Activated CD4-positive, alpha-beta T cell treated with anti-CD3 and anti-CD28 coated beads, Interleukin-10, Interleukin-2, amounts not matched to agents 100 ng/mL and 50 ng/mL, durations not matched to agents 16 hours and 8 hours (primary cell): ENCODE results near the gene F13B.
"Not testable (repeated sequence)": the region's sequence is repeated elsewhere in the genome, so short reads cannot be mapped to it uniquely, and the experiment has no call there.

ENCODE experiments used
- DNase-seq: peaks from one replicate; pipeline ENCODE4 v3.0.0-alpha.2; 2020

Gene F13B

DNA sequence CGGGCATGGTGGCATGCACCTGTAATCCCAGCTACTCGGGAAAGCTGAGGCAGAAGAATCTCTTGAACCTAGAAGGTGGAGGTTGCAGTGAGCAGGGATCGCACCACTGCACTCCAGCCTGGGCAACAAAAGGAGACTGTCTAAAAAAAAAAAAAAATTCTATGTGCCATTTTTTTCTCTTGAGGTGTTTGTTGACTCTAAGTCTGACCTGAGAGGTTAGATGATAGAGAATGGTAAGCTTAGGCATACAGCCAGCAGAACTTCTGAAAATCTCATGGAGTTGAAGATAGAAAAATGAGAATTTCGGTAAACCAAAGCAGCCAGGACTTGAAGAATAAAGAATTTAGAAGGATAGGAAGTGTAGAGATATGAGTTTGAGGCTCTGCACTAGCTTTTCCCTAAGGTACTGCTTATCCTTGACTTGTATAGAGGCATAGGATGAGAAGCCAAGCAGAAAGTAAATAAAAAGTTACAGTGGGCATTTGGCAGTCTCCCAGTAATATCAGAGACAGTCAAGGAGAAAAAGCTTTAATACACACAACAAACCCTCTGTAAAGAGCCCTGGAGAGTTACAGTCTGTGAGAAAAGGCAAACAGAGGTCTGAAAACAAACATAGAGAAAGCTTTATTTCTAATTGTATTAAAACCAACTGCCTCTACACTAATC is 24.3 kb downstream of the F13B start:
- DNase-seq, result no peak

DNA sequence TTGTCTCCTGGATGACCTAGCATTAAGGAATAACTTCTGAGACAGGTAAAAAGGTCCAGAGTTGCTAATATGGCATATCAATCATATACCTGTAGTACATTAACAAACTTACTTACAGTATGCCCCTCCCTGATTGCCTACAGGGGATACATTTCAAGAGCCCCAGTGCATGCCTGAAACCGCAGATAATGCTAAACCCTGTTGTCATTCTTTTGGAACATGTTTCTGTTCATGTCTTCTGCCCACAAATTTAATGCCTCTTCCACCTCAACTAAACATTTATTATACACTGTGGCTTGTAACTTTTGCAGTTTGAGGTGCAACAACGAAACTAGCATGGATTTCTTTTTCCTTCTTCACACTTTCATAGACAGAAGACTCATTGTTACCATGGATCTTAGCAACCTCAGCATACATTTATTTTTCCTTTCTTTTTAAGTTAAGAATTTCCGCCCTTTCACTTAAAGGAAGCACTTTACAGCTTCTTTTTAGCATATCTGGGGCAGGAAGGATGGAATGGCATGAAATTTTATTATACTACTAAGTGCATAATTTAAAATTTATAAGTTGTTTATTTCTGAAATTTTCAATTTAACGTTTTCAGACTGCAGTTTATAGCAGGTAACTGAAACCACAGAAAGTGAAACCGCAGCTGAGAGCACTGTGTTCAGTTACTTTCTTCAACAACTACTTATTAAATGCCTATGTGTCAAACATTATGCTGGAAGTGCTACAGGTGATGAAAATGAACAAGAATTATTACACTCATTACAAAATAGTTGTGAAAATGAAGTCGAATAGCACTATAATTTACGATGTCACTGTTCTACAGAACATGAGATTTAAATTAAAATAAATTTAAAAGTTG is 25.3 kb downstream of the F13B start:
- DNase-seq, result no peak

DNA sequence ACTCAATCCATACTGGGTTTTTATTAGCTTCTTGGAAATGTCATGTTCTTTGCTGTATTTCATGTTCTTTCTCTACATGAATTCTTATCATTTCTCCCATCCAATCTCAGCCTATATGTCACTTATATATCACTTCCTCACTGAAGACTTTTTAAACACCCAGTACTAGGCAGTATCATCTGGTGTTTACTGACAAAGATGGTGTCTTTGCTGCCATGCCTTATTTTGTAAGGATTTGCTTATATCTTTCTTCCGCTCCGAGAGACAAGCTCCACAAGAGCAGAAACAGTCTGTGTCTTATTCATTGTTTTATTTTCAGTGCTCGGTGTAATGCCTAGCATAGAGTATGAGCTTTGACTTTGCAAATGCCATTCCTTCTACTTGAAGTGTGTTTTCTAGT is 30.2 kb downstream of the F13B start:
- no peak for DNase-seq

DNA sequence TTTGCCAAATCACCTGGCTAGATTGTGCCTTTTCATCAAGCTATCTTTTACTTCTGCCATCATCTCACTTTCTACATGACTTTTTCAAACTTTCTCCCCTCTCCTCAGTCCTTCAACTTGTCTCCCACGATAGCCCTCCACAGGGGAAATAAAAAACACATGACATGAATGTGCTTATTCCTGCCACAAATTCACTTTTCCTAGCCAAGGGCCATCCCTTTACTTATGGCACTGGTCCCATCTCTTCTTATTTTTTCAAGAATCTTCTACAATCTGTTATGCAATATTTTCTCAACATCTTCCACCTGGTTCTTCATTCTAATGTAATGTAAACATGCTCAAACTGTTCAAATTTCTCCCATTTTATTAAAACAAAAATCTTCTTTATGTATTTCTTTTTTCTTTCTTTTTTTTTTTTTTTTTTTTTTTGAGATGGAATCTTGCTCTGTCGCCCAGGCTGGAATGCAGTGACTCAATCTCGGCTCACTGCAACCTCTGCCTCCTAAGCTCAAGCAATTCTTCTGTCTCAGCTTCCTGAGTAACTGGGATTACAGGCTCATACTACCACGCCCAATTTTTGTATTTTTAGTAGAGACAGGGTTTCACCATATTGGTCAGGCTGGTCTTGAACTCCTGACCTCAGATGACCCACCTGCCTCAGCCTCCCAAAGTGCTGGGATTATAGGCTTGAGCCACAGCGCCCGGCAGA is 32.3 kb downstream of the F13B start:
- not testable (repeated sequence) for DNase-seq

DNA sequence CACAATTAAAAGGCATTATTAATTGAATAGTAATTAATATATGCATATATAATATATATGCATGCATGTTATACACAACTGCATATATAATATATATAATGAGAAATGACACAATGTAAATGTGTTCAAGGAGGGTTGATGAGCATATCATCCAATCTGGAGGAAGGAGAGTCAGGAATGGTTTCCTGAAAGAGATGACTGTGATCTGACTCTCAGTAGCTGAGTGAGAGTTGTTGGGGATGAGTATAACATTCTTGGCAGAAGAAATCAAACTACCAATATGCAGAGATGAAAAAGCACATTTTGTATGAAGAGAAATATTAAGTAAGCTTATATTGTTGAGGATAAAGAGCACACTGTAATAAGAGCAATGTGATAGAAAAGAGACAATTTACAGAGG is 37.3 kb downstream of the F13B start:
- no peak for DNase-seq

DNA sequence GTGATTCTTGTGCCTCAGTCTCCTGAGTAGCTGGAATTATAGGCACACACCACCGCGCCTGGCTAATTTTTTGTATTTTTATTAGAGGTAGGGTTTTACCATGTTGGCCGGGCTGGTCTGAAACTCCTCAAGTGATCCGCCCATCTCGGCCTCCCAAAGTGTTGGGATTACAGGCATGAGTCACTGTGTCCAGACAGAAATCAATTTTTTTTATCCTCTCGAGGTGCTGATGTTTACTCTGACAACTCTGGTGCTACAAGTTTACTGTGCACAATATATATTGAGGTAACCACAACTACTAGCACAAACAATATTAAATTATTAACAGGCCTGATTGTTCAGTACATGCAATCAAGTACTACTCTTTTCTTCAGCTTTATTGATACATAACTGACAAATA is 39.7 kb downstream of the F13B start:
- DNase-seq, result no peak

DNA sequence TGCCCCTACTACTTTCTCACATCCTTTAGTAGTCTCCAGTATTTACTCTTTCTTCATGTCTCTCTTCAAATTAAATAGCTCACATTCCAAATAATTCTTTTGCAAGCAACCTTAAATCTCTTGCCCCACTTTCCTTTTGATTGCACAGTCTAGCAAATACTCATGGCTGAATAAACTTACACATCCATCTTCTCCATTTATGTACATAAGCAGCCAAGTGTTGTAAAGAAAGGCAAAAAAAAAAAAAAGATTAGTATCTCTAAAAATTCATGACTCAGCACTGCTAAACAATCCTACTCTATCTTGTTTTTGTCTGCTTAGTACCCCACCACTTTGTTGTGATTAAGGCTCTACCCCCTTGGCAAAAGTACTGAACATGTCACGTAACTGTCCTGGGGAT is 42.6 kb downstream of the F13B start:
- no peak for DNase-seq

DNA sequence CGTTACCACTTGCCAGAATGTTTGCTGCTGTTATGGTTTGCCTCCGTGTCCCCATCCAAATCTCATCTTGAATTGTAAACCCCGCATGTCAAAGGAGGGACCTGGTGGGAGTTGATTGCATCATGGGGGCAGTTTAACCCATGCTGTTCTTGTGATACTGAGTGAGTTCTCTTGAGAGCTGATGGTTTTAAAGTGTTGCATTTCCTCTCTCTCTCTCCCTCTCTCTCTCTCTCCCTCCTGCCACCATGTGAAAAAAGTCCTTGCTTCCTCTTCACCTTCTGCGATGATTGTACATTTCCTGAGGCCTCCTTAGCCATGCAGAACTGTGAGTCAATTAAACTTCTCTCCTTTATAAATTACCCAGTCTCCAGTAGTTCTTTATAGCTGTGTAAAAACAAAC is 45.3 kb downstream of the F13B start:
- DNase-seq, result no peak

DNA sequence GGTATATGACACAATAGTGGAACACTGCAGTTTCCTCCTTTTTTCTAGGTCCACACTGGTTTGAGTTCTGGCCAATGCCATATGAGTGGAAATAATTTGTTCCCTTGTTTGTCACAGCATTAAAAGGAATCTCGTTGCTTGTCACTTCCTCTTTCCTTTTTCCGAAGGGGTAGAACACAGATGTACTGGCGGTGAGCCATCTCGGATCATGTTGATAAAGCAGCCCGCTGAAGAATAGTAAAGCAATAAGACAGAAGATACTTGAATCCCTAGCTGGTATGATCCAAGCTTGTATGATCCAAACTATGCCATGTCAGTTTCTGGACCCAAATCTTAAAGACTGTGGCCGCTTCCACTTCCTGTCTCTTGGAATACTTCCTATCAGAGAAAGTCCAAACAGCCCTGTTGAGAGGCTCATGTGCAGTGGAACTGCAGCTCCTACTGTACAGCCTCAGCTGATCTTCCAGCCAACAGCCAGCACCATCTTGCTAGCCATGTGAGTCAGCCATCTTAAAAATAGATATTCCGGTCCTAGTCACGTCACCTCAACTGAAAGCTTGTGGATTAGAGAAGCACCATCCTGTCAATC is 49.4 kb downstream of the F13B start:
- no peak for DNase-seq

DNA sequence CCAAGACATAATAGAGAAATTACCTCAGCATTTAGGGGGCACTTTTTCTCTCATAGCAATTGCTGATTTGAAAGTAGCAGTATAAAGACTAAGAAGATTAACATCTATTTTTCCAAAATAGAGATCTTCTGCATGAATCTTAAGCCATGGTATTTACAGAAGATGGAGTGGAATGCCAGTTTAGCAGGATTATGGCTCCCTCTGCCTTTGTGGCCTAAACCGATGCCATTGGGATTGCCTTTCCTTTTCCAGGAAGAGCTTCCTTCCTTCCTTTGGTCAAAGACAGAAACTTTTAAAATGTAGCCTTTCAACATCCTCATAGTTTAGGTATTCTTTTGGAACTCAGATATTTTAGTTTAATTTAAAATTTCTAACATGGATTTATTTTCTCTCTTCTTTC is 50.3 kb downstream of the F13B start:
- no peak for DNase-seq

DNA sequence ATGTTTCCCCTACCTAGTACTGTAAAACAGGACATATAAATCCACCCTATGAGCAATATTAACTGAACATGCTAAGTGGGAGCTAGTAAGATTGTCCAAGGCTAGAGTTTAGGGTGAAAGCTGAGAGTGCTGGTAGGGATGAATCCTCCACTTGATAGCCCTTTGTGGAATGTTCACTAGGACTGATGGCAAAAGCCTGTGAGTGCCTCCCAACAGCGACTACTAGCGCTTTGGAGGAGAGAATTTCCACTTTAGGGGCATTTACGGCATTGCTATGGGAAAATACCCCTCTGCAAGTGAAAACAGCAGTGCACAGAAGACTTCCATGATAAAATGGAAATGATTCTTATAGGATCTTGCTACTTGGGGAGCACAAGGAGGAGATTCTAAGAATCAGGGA is 53.8 kb downstream of the F13B start:
- no peak for DNase-seq

DNA sequence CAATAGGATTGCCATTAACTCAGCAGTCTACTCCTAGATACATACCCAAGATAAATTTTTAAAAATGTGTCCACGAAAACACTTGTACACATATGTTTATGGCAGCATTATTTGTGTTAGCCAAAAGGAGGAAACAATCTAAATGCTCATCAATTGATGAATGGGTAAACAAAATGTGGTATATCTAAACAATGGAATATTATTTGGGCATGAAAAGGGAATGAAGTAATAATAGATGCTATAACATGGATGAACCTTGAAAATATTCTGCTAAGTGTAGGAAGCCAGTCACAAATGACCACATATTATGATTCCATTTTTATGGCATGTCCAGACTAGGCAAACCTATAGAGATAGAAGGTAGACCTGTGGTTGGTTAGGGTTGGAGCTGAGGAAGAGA is 55.4 kb downstream of the F13B start:
- no peak for DNase-seq

DNA sequence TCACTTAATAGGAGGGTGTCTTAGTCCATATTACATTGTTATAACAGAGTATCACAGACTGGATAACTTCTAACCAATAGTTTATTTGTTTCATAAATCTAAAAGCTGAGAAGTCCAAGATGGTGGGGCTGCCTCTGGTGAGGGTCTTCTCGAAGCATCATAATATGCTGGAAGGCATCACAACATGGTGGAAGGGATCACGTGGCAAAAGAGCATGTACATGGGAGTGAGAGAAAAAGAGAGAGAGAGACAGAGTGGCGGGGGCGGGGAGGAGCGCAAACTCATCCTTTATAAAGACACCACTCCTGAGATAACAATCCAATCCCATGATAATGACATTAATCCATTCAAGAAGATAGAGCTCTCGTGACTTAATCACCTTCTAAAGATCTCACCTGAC is 58.2 kb downstream of the F13B start:
- DNase-seq, result no peak

DNA sequence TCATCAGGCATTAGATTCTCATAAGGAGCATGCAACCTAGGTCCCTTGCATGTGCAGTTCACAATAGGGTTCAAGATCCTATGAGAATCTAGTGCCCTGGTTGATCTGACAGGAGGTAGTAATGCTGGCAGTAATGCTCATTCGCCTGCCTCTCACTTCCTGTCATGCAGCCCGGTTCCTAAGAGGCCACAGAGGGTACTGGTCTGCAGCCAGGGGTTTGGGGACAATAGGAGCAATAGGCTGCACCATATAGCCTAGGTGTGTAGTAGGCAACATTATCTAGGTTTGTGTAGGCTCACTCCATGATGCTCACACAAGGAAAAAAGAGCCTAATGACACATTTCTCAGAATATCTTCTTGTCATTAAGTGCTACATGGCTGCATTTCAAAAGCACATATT is 63.9 kb downstream of the F13B start:
- DNase-seq, result no peak

DNA sequence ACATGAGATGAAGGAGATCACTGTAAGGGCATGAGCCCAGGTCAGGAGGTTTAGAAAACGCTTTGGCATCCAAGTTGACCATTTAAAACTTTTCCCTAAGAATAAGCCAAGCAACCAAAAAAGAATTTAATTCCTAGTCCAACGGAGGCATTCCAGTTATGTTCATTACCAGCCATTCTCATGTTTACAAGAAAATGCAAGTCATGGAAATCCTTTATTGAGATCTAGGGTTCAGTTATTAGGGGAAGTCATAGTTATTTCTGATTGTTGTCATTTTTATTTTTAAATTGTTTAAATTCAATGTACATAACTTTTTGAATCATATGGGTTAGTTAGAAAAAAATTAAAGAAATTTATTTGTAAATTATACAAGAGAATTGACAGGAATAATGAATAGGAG is 65.2 kb downstream of the F13B start:
- no peak for DNase-seq

DNA sequence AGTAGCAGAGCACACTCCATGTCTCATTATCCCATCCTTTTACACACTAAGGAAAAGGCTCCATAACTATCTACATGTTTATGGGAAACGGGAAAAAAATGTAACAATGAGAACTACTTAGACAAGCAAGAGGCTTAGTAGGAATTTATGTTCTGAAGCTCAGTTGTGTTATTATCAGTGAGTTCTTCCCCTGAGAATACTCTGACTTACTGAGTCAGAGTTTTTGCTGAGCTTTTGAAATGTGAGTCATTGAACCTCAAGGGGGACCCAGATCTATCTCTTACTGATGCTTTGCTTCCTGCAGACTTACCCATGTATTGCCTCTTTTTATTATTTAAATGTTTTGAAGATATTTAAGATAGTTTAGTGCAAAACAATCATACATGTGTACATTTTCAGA is 69.6 kb downstream of the F13B start:
- no peak for DNase-seq

DNA sequence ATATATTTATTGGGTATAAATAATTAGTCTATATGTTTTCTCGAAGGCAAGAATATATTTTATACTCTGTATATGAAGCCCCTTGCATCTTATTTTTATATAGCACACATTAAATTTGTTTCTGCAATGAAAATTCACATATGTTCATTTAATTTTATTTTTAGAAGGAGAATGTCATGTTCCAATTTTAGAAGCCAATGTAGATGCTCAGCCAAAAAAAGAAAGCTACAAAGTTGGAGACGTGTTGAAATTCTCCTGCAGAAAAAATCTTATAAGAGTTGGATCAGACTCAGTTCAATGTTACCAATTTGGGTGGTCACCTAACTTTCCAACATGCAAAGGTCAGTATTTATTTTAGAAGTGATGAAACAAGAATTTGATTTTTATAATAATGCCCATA is 73.1 kb downstream of the F13B start:
- DNase-seq, result no peak

DNA sequence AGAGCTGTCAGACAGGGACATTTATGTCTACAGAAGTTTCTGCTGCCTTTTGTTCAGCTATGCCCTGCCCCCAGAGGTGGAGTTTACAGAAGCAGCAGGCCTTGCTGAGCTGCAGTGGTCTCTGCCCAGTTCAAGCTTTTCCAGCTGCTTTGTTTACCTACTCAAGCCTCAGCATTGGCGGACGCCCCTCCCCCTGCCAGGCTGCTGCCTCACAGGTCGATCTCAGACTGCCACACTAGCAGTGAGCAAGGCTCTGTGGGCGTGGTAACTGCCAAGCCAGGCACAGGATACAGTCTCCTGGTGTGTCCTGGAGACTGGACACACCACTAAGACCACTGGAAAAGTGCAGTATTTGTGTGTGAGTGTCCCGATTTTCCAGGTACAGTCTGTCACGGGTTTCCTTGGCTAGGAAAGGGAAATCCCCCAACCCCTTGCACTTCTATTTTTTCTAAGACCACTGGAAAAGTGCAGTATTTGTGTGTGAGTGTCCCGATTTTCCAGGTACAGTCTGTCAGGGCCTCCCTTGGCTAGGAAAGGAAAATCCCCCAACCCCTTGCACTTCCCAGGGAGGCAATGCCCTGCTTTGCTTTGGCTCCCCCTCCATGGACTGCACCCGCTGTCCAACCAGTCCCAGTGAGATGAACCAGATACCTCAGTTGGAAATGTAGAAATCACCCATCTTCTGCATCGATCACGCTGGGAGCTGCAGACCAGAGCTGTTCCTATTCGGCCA is 75.0 kb downstream of the F13B start:
- DNase-seq, result not testable (repeated sequence)
